WTC11 (cell line): ENCODE measurements around the gene TAS2R16. TPM values are rescaled to one million over a fixed set of nuclear protein-coding genes. Genes with fewer than 3 reads are reported as not detected.

Experiments used
- ATAC-seq: fragments of 200-7000 bp; cut with Tn5 transposase; 2 replicates; pipeline ENCODE4 v1.10.0; 2021; ENCODE audit warnings: mild to moderate bottlenecking, moderate library complexity
- CTCF ChIA-PET: fragments of 300-600 bp; sonication (Branson Sonifier 250); formaldehyde crosslinking; loops from one replicate; lab custom pipeline; 2021; ENCODE audit warnings: antibody characterized with exemption; lab: Charles Lee
- POLR2A ChIA-PET: fragments of 350-600 bp; sonication (Branson Sonifier 250); formaldehyde crosslinking; loops from one replicate; lab custom pipeline; 2021; ENCODE audit warnings: antibody characterized with exemption; lab: Charles Lee
- DNase-seq: peaks from one replicate; pipeline ENCODE4 v3.0.0; 2021; ENCODE audit warnings: low spot score
- H3K27ac Mint-ChIP-seq: 2 replicates; pipeline ENCODE4 v1.8.0; 2021; ENCODE audit warnings: mixed read lengths
- H3K27me3 Mint-ChIP-seq: 2 replicates; pipeline ENCODE4 v1.8.0; 2021; ENCODE audit warnings: low read depth, mild to moderate bottlenecking, moderate library complexity, mixed read lengths
- H3K36me3 Mint-ChIP-seq: 2 replicates; pipeline ENCODE4 v1.8.0; 2021; ENCODE audit warnings: mixed read lengths
- H3K4me1 Mint-ChIP-seq: 2 replicates; pipeline ENCODE4 v1.8.0; 2022; ENCODE audit warnings: mixed read lengths
- H3K4me3 Mint-ChIP-seq: 2 replicates; pipeline ENCODE4 v1.8.0; 2021; ENCODE audit warnings: mild to moderate bottlenecking, moderate library complexity, mixed read lengths
- H3K9me3 Mint-ChIP-seq: 2 replicates; pipeline ENCODE4 v1.8.0; 2021; ENCODE audit warnings: mixed read lengths
- ATF3 ChIP-seq: sonication (generic); formaldehyde crosslinking; conservative IDR thresholded peaks from 2 replicates; pipeline ENCODE4 v1.8.1; 2022; ENCODE audit warnings: mild to moderate bottlenecking, missing genetic modification reagents
- CBFB ChIP-seq: sonication (generic); formaldehyde crosslinking; IDR thresholded peaks from 2 replicates; pipeline ENCODE4 v1.8.1; 2022; ENCODE audit warnings: mild to moderate bottlenecking, low read depth, missing genetic modification reagents
- CTCF ChIP-seq: fragments of 200-600 bp; IDR thresholded peaks from 2 replicates; pipeline ENCODE4 v1.8.0; 2022; ENCODE audit warnings: antibody characterized with exemption
- E2F5 ChIP-seq: sonication (generic); formaldehyde crosslinking; IDR thresholded peaks from 2 replicates; pipeline ENCODE4 v1.8.1; 2022; ENCODE audit warnings: mild to moderate bottlenecking, moderate library complexity, missing genetic modification reagents
- FOXP4 ChIP-seq: sonication (generic); formaldehyde crosslinking; IDR thresholded peaks from 2 replicates; pipeline ENCODE4 v1.8.0; 2022; ENCODE audit warnings: mild to moderate bottlenecking, missing genetic modification reagents
- GRHL2 ChIP-seq: fragments of 250-450 bp; sonication (Bioruptor Pico); IDR thresholded peaks from 2 replicates; pipeline ENCODE4 v1.8.0; 2022; ENCODE audit warnings: mild to moderate bottlenecking, moderate library complexity; ENCODE audit not compliant: insufficient replicate concordance, severe bottlenecking
- JUN ChIP-seq: sonication (generic); formaldehyde crosslinking; IDR thresholded peaks from 2 replicates; pipeline ENCODE4 v1.8.0; 2023; ENCODE audit warnings: mild to moderate bottlenecking, missing genetic modification reagents
- KAT7 ChIP-seq: sonication (generic); formaldehyde crosslinking; IDR thresholded peaks from 2 replicates; pipeline ENCODE4 v1.8.1; 2023; ENCODE audit warnings: missing genetic modification reagents, mild to moderate bottlenecking, borderline replicate concordance
- STAT6 ChIP-seq: sonication (generic); formaldehyde crosslinking; conservative IDR thresholded peaks from 2 replicates; pipeline ENCODE4 v1.8.1; 2023; ENCODE audit warnings: mild to moderate bottlenecking, low read depth, missing genetic modification reagents, moderate library complexity
- TEAD1 ChIP-seq: sonication (generic); formaldehyde crosslinking; IDR thresholded peaks from 2 replicates; pipeline ENCODE4 v1.8.0; 2022; ENCODE audit warnings: mild to moderate bottlenecking, missing genetic modification reagents
- ZBTB21 ChIP-seq: sonication (generic); formaldehyde crosslinking; IDR thresholded peaks from 2 replicates; pipeline ENCODE4 v1.8.1; 2023; ENCODE audit warnings: mild to moderate bottlenecking, missing genetic modification reagents, borderline replicate concordance
- ZNF121 ChIP-seq: sonication (generic); formaldehyde crosslinking; IDR thresholded peaks from 2 replicates; pipeline ENCODE4 v1.8.0; 2023; ENCODE audit warnings: missing genetic modification reagents
- ZNF232 ChIP-seq: sonication (generic); formaldehyde crosslinking; IDR thresholded peaks from 2 replicates; pipeline ENCODE4 v1.8.0; 2022; ENCODE audit warnings: mild to moderate bottlenecking, missing genetic modification reagents
- ZNF416 ChIP-seq: fragments of 250-450 bp; sonication (Bioruptor Pico); IDR thresholded peaks from 2 replicates; pipeline ENCODE4 v1.9.0; 2021; ENCODE audit warnings: mild to moderate bottlenecking, inconsistent platforms
- ZNF425 ChIP-seq: fragments of 250-450 bp; sonication (Bioruptor Pico); conservative IDR thresholded peaks from 2 replicates; pipeline ENCODE4 v1.9.0; 2021; ENCODE audit warnings: mild to moderate bottlenecking
- ZNF512 ChIP-seq: sonication (generic); formaldehyde crosslinking; IDR thresholded peaks from 2 replicates; pipeline ENCODE4 v1.8.1; 2022; ENCODE audit warnings: missing genetic modification reagents, borderline replicate concordance
- ZNF532 ChIP-seq: fragments of 250-450 bp; sonication (Bioruptor Pico); IDR thresholded peaks from 2 replicates; pipeline ENCODE4 v1.9.0; 2021; ENCODE audit warnings: mild to moderate bottlenecking, borderline replicate concordance
- ZSCAN18 ChIP-seq: fragments of 250-450 bp; sonication (Bioruptor Pico); IDR thresholded peaks from 2 replicates; pipeline ENCODE4 v2.1.2; 2022; ENCODE audit warnings: mild to moderate bottlenecking, moderate library complexity
- total RNA-seq: library from RNA; stranded (reverse); gene quantifications from 3 replicates; pipeline ENCODE4 v1.2.3, GENCODE V29; 2021

Gene TAS2R16
- total RNA-seq, 1 experiment from 2014 or later = not detected

GRCh38 chr7:123030631-123031030 is 35.1 kb upstream of the TAS2R16 start (continued):
- TF ChIP-seq KAT7 (CRISPR knock-in tag) (no peak), TEAD1 (CRISPR knock-in tag) (no peak), JUN (CRISPR knock-in tag) (no peak), ZNF416 (CRISPR knock-in tag) (no peak), ATF3 (CRISPR knock-in tag) (no peak)

- Mint-ChIP-seq H3K27ac (no peak overlapping the region), H3K4me1 (no peaks in the 10 kb centered on the region), H3K36me3 (peaks cover 5% of the 10 kb centered on the region; the same call in 1 of the 2 replicates), H3K9me3 (peaks cover 7% of the 10 kb centered on the region), H3K4me3 (no peak overlapping the region), H3K27me3 (no peaks in the 10 kb centered on the region)
- no peak for DNase-seq
- ChIA-PET POLR2A (no interaction called here), CTCF (no interaction called here)
- ATAC-seq = no peak
- TF ChIP-seq ZNF532 (CRISPR knock-in tag) = no peak
- TF ChIP-seq ZNF512 = no peak
- no peak for TF ChIP-seq E2F5 (CRISPR knock-in tag)
- no peak for TF ChIP-seq CBFB (CRISPR knock-in tag)
- no peak for TF ChIP-seq FOXP4
- TF ChIP-seq ZNF425 (CRISPR knock-in tag) = no peak
- TF ChIP-seq ZBTB21 = no peak
- no peak for TF ChIP-seq GRHL2 (CRISPR knock-in tag)
- TF ChIP-seq STAT6 = no peak
- no peak for TF ChIP-seq ZNF121 (CRISPR knock-in tag)
- no peak for TF ChIP-seq ZSCAN18 (CRISPR knock-in tag)
- TF ChIP-seq CTCF = no peak
- no peak for TF ChIP-seq ZNF232 (CRISPR knock-in tag)
Observed at GRCh38 chr7:123028339-123028738, 32.8 kb upstream of the TAS2R16 start.
